HepG2 (cell line): ENCODE measurements around the gene TBCD. TPM values are rescaled to one million over a fixed set of nuclear protein-coding genes. Genes with fewer than 3 reads are reported as not detected.

ENCODE experiments used
- ATAC-seq: fragments of 200-7000 bp; cut with Tn5 transposase; 3 replicates; pipeline ENCODE4 v1.9.1; 2020; ENCODE audit warnings: mild to moderate bottlenecking, moderate library complexity
- BruUV-seq: library from RNA; stranded (reverse); fragments of 400-500 nt; replicated peaks from 2 replicates; lab custom pipeline; 2021; lab: Mats Ljungman, UMichigan
- CTCF ChIA-PET: fragments of 300-600 bp; formaldehyde crosslinking; extraction: SDS; loops from one replicate; lab custom pipeline; 2021; ENCODE audit warnings: low total read pairs, inconsistent platforms, low intra/inter-chr PET ratio; lab: Yijun Ruan, JAX
- POLR2A ChIA-PET: fragments of 350-600 bp; sonication (Branson Sonifier 250); formaldehyde crosslinking; loops from one replicate; lab custom pipeline; 2020; ENCODE audit warnings: antibody characterized with exemption, inconsistent platforms; lab: Yijun Ruan, JAX
- DNase-seq: peaks from one replicate; pipeline ENCODE4 v3.0.0-alpha.2; 2015; ENCODE audit warnings: low spot score
- FAIRE-seq: peaks from 3 replicates; lab custom pipeline; 2011; peaks lifted over from hg19 to GRCh38; lab: Jason Lieb, UNC
- H2AFZ ChIP-seq: one replicate; pipeline ENCODE4 v1.6.1; 2011; ENCODE audit warnings: low read length, inconsistent platforms
- H3K27ac ChIP-seq: fragments of 300-600 bp; 3 replicates; pipeline ENCODE4 v1.8.0; 2011; ENCODE audit warnings: mixed run types, mild to moderate bottlenecking, mixed read lengths, low read length, inconsistent platforms; ENCODE audit not compliant: insufficient read depth; ENCODE audit errors: extremely low read length
- H3K27me3 ChIP-seq, 2 experiments: fragments of 200-600 bp in 1 of 2; 2 replicates in 1 of 2; 3 replicates in 1 of 2; pipeline versions ENCODE4 v1.6.0 to v1.8.0; 2011; ENCODE audit warnings: low read length in 2 of 2, mild to moderate bottlenecking in 2 of 2, moderate library complexity in 2 of 2, inconsistent platforms in 1 of 2; ENCODE audit not compliant: insufficient read depth in 2 of 2, control insufficient read depth in 1 of 2
- H3K36me3 ChIP-seq, 2 experiments: fragments of 200-600 bp in 1 of 2; replicated peaks in 1 of 2; 2 replicates in 1 of 2; 3 replicates in 1 of 2; pipeline versions ENCODE4 v1.5.1 to v1.8.0; 2011; ENCODE audit warnings: low read length in 2 of 2, inconsistent platforms in 1 of 2; ENCODE audit not compliant: insufficient read depth in 2 of 2, control insufficient read depth in 1 of 2
- H3K4me1 ChIP-seq: 2 replicates; pipeline ENCODE4 v1.5.1; 2012; ENCODE audit warnings: low read length, inconsistent platforms; ENCODE audit not compliant: insufficient read depth
- H3K4me2 ChIP-seq: 2 replicates; pipeline ENCODE4 v1.6.0; 2011; ENCODE audit warnings: low read depth, low read length, inconsistent platforms
- H3K4me3 ChIP-seq, 3 experiments: fragments of 200-600 bp in 1 of 3; sonication (generic), shearing (Covaris generic) in 1 of 3; replicated peaks in 1 of 3; 2 replicates each; pipeline ENCODE4 v1.5.1; 2011 to 2016; ENCODE audit warnings: low read length in 3 of 3, inconsistent platforms in 2 of 3, low read depth in 2 of 3, mild to moderate bottlenecking in 2 of 3, control low read depth in 1 of 3, mixed read lengths in 1 of 3; ENCODE audit not compliant: insufficient read depth in 1 of 3
- H3K79me2 ChIP-seq: one replicate; pipeline ENCODE4 v1.6.1; 2011; ENCODE audit warnings: low read length, inconsistent platforms; ENCODE audit not compliant: insufficient read depth
- H3K9ac ChIP-seq: 2 replicates; pipeline ENCODE4 v1.6.0; 2011; ENCODE audit warnings: mild to moderate bottlenecking, low read depth, low read length, inconsistent platforms; ENCODE audit not compliant: insufficient read depth
- H3K9me3 ChIP-seq: 2 replicates; pipeline ENCODE4 v1.5.1; 2012; ENCODE audit warnings: mild to moderate bottlenecking, low read length
- H4K20me1 ChIP-seq: 2 replicates; pipeline ENCODE4 v1.6.0; 2011; ENCODE audit warnings: inconsistent platforms, mild to moderate bottlenecking, low read length, moderate library complexity; ENCODE audit not compliant: insufficient read depth
- AGO2 ChIP-seq: fragments of 200-400 bp; formaldehyde crosslinking; optimal IDR thresholded peaks from 2 replicates; pipeline ENCODE3; 2017; ENCODE audit warnings: mild to moderate bottlenecking, low read depth, low read length, moderate library complexity
- GLI4 ChIP-seq: sonication (generic); formaldehyde crosslinking; IDR thresholded peaks from 2 replicates; pipeline ENCODE4 v1.5.1; 2020; ENCODE audit warnings: missing genetic modification reagents, mild to moderate bottlenecking, moderate library complexity, borderline replicate concordance
- KDM6A ChIP-seq: IDR thresholded peaks from 2 replicates; pipeline ENCODE4 v1.6.1; 2016; ENCODE audit warnings: low read depth
- RERE ChIP-seq: IDR thresholded peaks from 2 replicates; pipeline ENCODE4 v1.6.1; 2016; ENCODE audit warnings: low read depth, missing genetic modification reagents, missing compliant biosample characterization
- ZNF34 ChIP-seq: sonication (generic); formaldehyde crosslinking; IDR thresholded peaks from 2 replicates; pipeline ENCODE4 v1.4.0; 2020; ENCODE audit warnings: mild to moderate bottlenecking, missing genetic modification reagents, borderline replicate concordance
- ZNF510 ChIP-seq: sonication (generic); formaldehyde crosslinking; IDR thresholded peaks from 2 replicates; pipeline ENCODE4 v1.4.0; 2020; ENCODE audit warnings: low read depth, mild to moderate bottlenecking, missing genetic modification reagents
- ZSCAN12 ChIP-seq: sonication (generic); formaldehyde crosslinking; IDR thresholded peaks from 2 replicates; pipeline ENCODE4 v1.9.0; 2021; ENCODE audit warnings: mild to moderate bottlenecking, missing genetic modification reagents
- WGBS: methylation state at CpG from one replicate; pipeline ENCODE4 v1.1.6; 2017; ENCODE audit warnings: low lambda C conversion rate; 5-methylcytosine and 5-hydroxymethylcytosine counted together
- in situ Hi-C: cut with HindIII; loops from 2 replicates; pipeline ENCODE4 v1.10.0; 2017; ENCODE audit warnings: low pct_unique_long_range_greater_than_20kb; ENCODE audit not compliant: extremely low pct_ligation_motif_present
- intact Hi-C: fragments of 100-400 bp; cut with micrococcal nuclease; formaldehyde crosslinking; loops from one replicate; pipeline ENCODE4 v1.10.0; 2022; ENCODE audit not compliant: unreplicated experiment
- polyA plus RNA-seq, 8 experiments: library from polyadenylated mRNA; depleted of rRNA in 3 of 8; stranded (reverse) in 7 of 8; unstranded in 1 of 8; fragments of >200 nt; fragmentation: Illumina TruSeq in 4 of 8; extraction: Trizol in 4 of 8; gene quantifications; 2 replicates each; pipeline versions ENCODE4 v1.2.1 to v1.2.3, GENCODE V29; 2011 to 2016; ENCODE audit warnings: low read depth in 4 of 8, missing spikeins in 1 of 8, mixed read lengths in 1 of 8; ENCODE audit not compliant: insufficient read depth in 1 of 8
- total RNA-seq, 5 experiments: library from RNA; depleted of rRNA; stranded (reverse); fragments of >200 nt; fragmentation: Illumina TruSeq; extraction: Trizol; gene quantifications; 2 replicates each; pipeline ENCODE4 v1.2.3, GENCODE V29; 2016; ENCODE audit warnings: low read depth in 1 of 5
- TF ChIP-seq, protein P1 (sequence below): sonication (generic); formaldehyde crosslinking; IDR thresholded peaks from 2 replicates; pipeline ENCODE4 v1.4.0; 2020; ENCODE audit warnings: mild to moderate bottlenecking, low read depth, missing genetic modification reagents

The TBCD gene
- total and polyA plus RNA-seq, 2 of the 13 experiments (the other 11 are each of a cell fraction or from before 2014, with no cell fraction given) = 33.9 to 54.8 TPM

DNA sequence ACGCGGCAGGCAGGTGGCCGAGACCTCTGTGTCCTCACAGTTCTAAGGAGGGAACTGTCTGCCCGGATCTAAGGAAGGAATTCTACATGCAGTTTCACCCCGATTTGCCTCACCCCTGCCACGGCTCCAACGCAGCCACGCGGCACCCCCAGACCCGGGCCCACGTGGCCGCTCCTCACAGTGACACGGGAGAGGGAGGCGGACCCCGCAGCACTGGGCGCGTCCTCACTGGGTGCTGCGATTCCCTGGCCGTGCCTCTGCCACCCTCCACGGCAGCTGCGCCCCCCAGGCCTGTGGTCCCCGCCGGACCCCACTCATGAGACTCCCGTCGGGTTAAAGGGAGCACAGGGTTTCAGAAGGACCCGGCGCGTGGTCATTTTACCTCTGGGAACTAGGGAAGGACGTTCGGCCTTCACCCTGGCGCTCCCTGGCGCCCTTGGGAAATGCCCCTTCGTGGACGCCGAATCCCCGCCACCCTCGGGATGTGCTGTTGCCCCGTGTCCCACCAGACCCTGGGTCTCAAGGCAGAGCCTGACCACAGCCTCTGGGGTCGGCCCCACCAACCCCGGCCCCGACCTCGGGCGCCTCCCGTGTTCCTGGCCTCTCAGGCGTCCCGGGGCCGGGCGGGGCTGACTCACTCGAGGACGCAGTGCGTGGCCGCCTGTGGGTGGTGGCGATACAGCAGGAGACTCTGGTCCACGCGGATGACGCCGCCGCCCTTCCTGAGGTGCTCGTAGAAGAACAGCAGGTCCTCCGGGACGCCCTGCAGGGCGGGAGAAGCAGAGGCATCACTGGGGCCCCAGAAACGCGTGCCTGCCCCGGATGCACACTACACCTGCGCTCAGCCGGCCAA, 208.8 kb downstream of the TBCD start:
- no peaks in the 10 kb centered on the region for H3K4me1 ChIP-seq
- no peak for ATAC-seq
- H3K36me3 ChIP-seq = peaks cover 2 to 4% of the 10 kb centered on the region in 2 experiments; a peak in 2 of 5 replicates
- in situ Hi-C loops = no loop called here
- ChIA-PET POLR2A (no interaction called here), CTCF (no interaction called here)
- H2AFZ ChIP-seq = no peak overlapping the region
- BruUV-seq = no TSS peak
- H3K4me2 ChIP-seq = no peak overlapping the region
- intact Hi-C loops = no loop called here
- 97% methylated on average over 46 of the region's 67 CpGs for WGBS
- TF ChIP-seq, protein P1, sequence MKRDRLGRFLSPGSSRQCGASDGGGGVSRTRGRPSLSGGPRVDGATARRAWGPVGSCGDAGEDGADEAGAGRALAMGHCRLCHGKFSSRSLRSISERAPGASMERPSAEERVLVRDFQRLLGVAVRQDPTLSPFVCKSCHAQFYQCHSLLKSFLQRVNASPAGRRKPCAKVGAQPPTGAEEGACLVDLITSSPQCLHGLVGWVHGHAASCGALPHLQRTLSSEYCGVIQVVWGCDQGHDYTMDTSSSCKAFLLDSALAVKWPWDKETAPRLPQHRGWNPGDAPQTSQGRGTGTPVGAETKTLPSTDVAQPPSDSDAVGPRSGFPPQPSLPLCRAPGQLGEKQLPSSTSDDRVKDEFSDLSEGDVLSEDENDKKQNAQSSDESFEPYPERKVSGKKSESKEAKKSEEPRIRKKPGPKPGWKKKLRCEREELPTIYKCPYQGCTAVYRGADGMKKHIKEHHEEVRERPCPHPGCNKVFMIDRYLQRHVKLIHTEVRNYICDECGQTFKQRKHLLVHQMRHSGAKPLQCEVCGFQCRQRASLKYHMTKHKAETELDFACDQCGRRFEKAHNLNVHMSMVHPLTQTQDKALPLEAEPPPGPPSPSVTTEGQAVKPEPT (CRISPR knock-in tag) = no peak
- peak; percentile 48 for TF ChIP-seq AGO2
- H4K20me1 ChIP-seq = no peaks in the 10 kb centered on the region
- H3K27ac ChIP-seq = no peak overlapping the region
- no peak overlapping the region for H3K4me3 ChIP-seq
- H3K27me3 ChIP-seq = no peaks in the 10 kb centered on the region
- no peak for FAIRE-seq
- DNase-seq = no peak
- H3K9ac ChIP-seq = no peak overlapping the region
- no peaks in the 10 kb centered on the region for H3K79me2 ChIP-seq
- no peaks in the 10 kb centered on the region for H3K9me3 ChIP-seq

DNA sequence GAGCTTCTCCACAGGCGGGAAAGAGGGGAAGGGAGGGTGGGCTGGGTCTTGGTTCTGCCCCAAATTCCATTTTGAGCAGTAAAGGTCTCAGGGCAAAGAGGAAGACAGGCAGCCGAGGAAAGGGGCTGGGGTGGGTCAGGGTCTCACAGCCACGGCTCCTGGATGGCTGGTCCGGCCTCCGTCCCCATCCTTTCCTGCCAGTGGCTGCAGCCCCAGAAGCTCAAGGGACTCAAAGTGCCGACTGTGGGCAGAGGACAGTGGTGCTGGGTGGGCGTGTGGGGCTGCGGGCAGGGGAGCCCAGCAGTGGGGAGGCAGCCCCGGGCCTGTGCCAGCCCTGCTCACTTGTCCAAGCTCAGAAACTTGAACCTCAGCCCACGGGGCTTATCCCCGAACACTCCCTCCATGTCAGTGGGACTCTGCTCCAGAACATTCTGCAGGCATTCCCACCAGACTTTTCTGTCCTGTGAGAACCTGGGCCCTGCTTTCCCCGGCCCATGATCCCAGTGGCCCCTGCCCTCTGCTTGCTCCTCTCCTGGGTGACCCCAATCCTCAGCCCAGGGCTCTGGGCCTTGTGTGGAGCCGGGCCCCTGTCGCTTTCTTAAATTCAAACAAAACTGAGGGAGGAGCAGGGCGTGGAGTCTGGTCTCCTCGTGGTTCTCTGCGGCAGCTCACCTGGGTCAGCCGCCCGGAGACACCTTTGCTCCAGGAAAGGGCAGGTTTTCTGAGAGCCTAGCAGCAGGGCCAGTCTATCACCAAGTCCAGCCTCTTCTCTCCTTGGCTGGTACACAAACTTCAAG, 209.7 kb downstream of the TBCD start:
- no peak overlapping the region for H3K27ac ChIP-seq
- H3K27me3 ChIP-seq = no peaks in the 10 kb centered on the region
- intact Hi-C loops (no loop called here), in situ Hi-C loops (no loop called here)
- no peak overlapping the region for H3K4me2 ChIP-seq
- FAIRE-seq = no peak
- H3K9ac ChIP-seq = no peak overlapping the region
- DNase-seq = no peak
- H3K4me3 ChIP-seq = no peak overlapping the region
- peaks cover 3 to 4% of the 10 kb centered on the region in 2 experiments; a peak in 2 of 5 replicates for H3K36me3 ChIP-seq
- no peak for ATAC-seq
- ChIA-PET POLR2A (no interaction called here), CTCF (no interaction called here)
- H2AFZ ChIP-seq = no peak overlapping the region
- no peaks in the 10 kb centered on the region for H4K20me1 ChIP-seq
- no peaks in the 10 kb centered on the region for H3K4me1 ChIP-seq
- BruUV-seq = no TSS peak
- H3K79me2 ChIP-seq = no peaks in the 10 kb centered on the region
- WGBS = 85% methylated on average over 18 of the region's 19 CpGs
- H3K9me3 ChIP-seq = no peaks in the 10 kb centered on the region
- TF ChIP-seq ZSCAN12 (CRISPR knock-in tag) (no peak), ZNF34 (CRISPR knock-in tag) (no peak), RERE (CRISPR knock-in tag) (no peak), GLI4 (no peak), ZNF510 (CRISPR knock-in tag) (no peak), KDM6A (CRISPR knock-in tag) (no peak)
